HCT116 (cell line): ENCODE results near the gene MAP1LC3B2. TPM values are rescaled to one million over a fixed set of nuclear protein-coding genes. Genes with fewer than 3 reads are reported as not detected.

Source experiments
- ATAC-seq: fragments of 200-7000 bp; cut with Tn5 transposase; 2 replicates; pipeline ENCODE4 v1.9.1; 2020; ENCODE audit warnings: mild to moderate bottlenecking, moderate library complexity
- BruUV-seq: library from RNA; stranded (reverse); fragments of 400-500 nt; replicated peaks from 2 replicates; lab custom pipeline; 2021; lab: Mats Ljungman, UMichigan
- CTCF ChIA-PET: fragments of 300-600 bp; sonication (Branson Sonifier 250); formaldehyde crosslinking; loops from one replicate; lab custom pipeline; 2021; ENCODE audit warnings: antibody characterized with exemption; lab: Charles Lee
- POLR2A ChIA-PET: fragments of 300-600, 350-600 bp; sonication (Branson Sonifier 250); formaldehyde crosslinking; loops from one replicate; lab custom pipeline; 2021; ENCODE audit warnings: antibody characterized with exemption; lab: Charles Lee
- RAD21 ChIA-PET, 2 experiments: fragments of 300-600 bp; sonication (Branson Sonifier 250); formaldehyde crosslinking; loops; one replicate each; lab custom pipeline; 2023; ENCODE audit warnings: low total read pairs in 2 of 2; ENCODE audit not compliant: uncharacterized antibody in 2 of 2, unreplicated experiment in 2 of 2, low non-redundant PET in 1 of 2; lab: Charles Lee
- DNase-seq: peaks from one replicate; pipeline ENCODE4 v3.0.0-alpha.2; 2010; ENCODE audit warnings: low read depth, low spot score
- H2AFZ ChIP-seq: fragments of 200-600 bp; shearing (Covaris generic), sonication (generic); 2 replicates; pipeline ENCODE4 v1.6.1; 2017; ENCODE audit warnings: low read depth, mixed run types, mixed read lengths, antibody characterized with exemption, low read length; ENCODE audit not compliant: poor library complexity, severe bottlenecking
- H3K27ac ChIP-seq: 2 replicates; pipeline ENCODE4 v1.5.1; 2012; ENCODE audit warnings: low read depth, low read length
- H3K27me3 ChIP-seq: fragments of 200-600 bp; sonication (generic); 2 replicates; pipeline ENCODE4 v1.6.1; 2016; ENCODE audit warnings: mixed run types, low read length, mixed read lengths; ENCODE audit not compliant: insufficient read depth
- H3K36me3 ChIP-seq, 2 experiments: fragments of 200-500 bp in 1 of 2; fragments of 200-600 bp in 1 of 2; sonication (Bioruptor generic) in 1 of 2; sonication (generic) in 1 of 2; 2 replicates each; pipeline versions ENCODE4 v1.5.1 to v1.6.1; 2014 to 2016; ENCODE audit warnings: low read length in 2 of 2, inconsistent platforms in 1 of 2, mixed read lengths in 1 of 2, mixed run types in 1 of 2; ENCODE audit not compliant: insufficient read depth in 2 of 2, control insufficient read depth in 1 of 2
- H3K4me1 ChIP-seq, 2 experiments: fragments of 200-600 bp in 1 of 2; sonication (generic) in 1 of 2; 2 replicates each; pipeline versions ENCODE4 v1.5.1 to v1.6.1; 2012 to 2017; ENCODE audit warnings: low read length in 2 of 2, inconsistent platforms in 1 of 2, mild to moderate bottlenecking in 1 of 2, mixed read lengths in 1 of 2, mixed run types in 1 of 2, moderate library complexity in 1 of 2; ENCODE audit not compliant: insufficient read depth in 2 of 2, control insufficient read depth in 1 of 2
- H3K4me2 ChIP-seq: fragments of 200-600 bp; sonication (generic); 2 replicates; pipeline ENCODE4 v1.6.1; 2017; ENCODE audit warnings: mixed run types, low read length, mixed read lengths
- H3K4me3 ChIP-seq, 2 experiments: fragments of 200-600 bp in 1 of 2; sonication (generic) in 1 of 2; replicated peaks in 1 of 2; 2 replicates each; pipeline ENCODE4 v1.5.1; 2011 to 2016; ENCODE audit warnings: low read length in 2 of 2, control low read depth in 1 of 2, low read depth in 1 of 2, mild to moderate bottlenecking in 1 of 2, mixed read lengths in 1 of 2, mixed run types in 1 of 2
- H3K79me2 ChIP-seq: fragments of 200-600 bp; sonication (generic); 2 replicates; pipeline ENCODE4 v1.6.1; 2017; ENCODE audit warnings: mild to moderate bottlenecking, mixed run types, low read length, moderate library complexity, mixed read lengths; ENCODE audit not compliant: insufficient read depth
- H3K9ac ChIP-seq: fragments of 200-600 bp; sonication (generic); 2 replicates; pipeline ENCODE4 v1.6.1; 2016; ENCODE audit warnings: low read length, mixed read lengths
- H3K9me2 ChIP-seq: fragments of 200-600 bp; sonication (generic), shearing (Covaris generic); 2 replicates; pipeline ENCODE4 v1.6.1; 2017; ENCODE audit warnings: mixed run types, mild to moderate bottlenecking, moderate library complexity; ENCODE audit not compliant: insufficient read depth
- H3K9me3 ChIP-seq, 2 experiments: fragments of 200-500 bp in 1 of 2; fragments of 200-600 bp in 1 of 2; sonication (Bioruptor generic) in 1 of 2; sonication (generic) in 1 of 2; 2 replicates each; pipeline ENCODE4 v1.6.1; 2014 to 2017; ENCODE audit warnings: low read length in 2 of 2, mixed read lengths in 2 of 2, inconsistent platforms in 1 of 2, low read depth in 1 of 2, mild to moderate bottlenecking in 1 of 2, mixed run types in 1 of 2, moderate library complexity in 1 of 2; ENCODE audit not compliant: control insufficient read depth in 1 of 2, insufficient read depth in 1 of 2
- H4K20me1 ChIP-seq: fragments of 200-600 bp; sonication (generic), shearing (Covaris generic); 2 replicates; pipeline ENCODE4 v1.6.1; 2017; ENCODE audit warnings: mixed run types, mild to moderate bottlenecking, moderate library complexity; ENCODE audit not compliant: insufficient read depth
- ATF3 ChIP-seq: IDR thresholded peaks from 2 replicates; pipeline ENCODE4 v1.6.1; 2012
- CBX3 ChIP-seq: IDR thresholded peaks from 2 replicates; pipeline ENCODE4 v1.6.1; 2012; ENCODE audit warnings: low read depth
- EGR1 ChIP-seq: IDR thresholded peaks from 2 replicates; pipeline ENCODE4 v1.6.1; 2012; ENCODE audit warnings: low read depth
- EZH2phosphoT487 ChIP-seq: fragments of 200-600 bp; IDR thresholded peaks from 2 replicates; pipeline ENCODE4 v1.6.1; 2018; ENCODE audit warnings: antibody characterized with exemption, borderline replicate concordance
- FOSL1 ChIP-seq: IDR thresholded peaks from 2 replicates; pipeline ENCODE4 v1.6.1; 2012; ENCODE audit warnings: low read depth
- JUND ChIP-seq: IDR thresholded peaks from 2 replicates; pipeline ENCODE4 v1.6.1; 2012
- POLR2A ChIP-seq: IDR thresholded peaks from 2 replicates; pipeline ENCODE4 v1.7.0; 2011; ENCODE audit warnings: borderline replicate concordance; ENCODE audit not compliant: insufficient read depth, insufficient read length; ENCODE audit errors: extremely low read depth
- POLR2AphosphoS5 ChIP-seq: IDR thresholded peaks from 2 replicates; pipeline ENCODE4 v1.6.1; 2011; ENCODE audit warnings: mild to moderate bottlenecking, low read depth, low read length, moderate library complexity
- RAD21 ChIP-seq: IDR thresholded peaks from 2 replicates; pipeline ENCODE4 v1.6.1; 2012; ENCODE audit warnings: low read depth, mild to moderate bottlenecking
- SIN3A ChIP-seq: IDR thresholded peaks from 2 replicates; pipeline ENCODE4 v1.6.1; 2012; ENCODE audit warnings: low read depth
- SP1 ChIP-seq: IDR thresholded peaks from 2 replicates; pipeline ENCODE4 v1.6.1; 2012; ENCODE audit warnings: low read depth
- YY1 ChIP-seq: IDR thresholded peaks from 2 replicates; pipeline ENCODE4 v1.6.1; 2011; ENCODE audit warnings: low read length, low read depth, moderate library complexity, mild to moderate bottlenecking; ENCODE audit not compliant: insufficient replicate concordance; ENCODE audit errors: extremely low read depth
- ZFX ChIP-seq: fragments of 450-650 bp; IDR thresholded peaks from 2 replicates; pipeline ENCODE4 v1.6.1; 2017
- intact Hi-C: fragments of 100-400 bp; cut with micrococcal nuclease; formaldehyde crosslinking; loops from 2 replicates; pipeline ENCODE4 v1.10.0; 2022
- total RNA-seq: library from RNA; stranded (reverse); gene quantifications from one replicate; pipeline ENCODE4 v1.2.1, GENCODE V29; 2021; ENCODE audit not compliant: unreplicated experiment
- TF ChIP-seq, protein P1 (sequence below): IDR thresholded peaks from 2 replicates; pipeline ENCODE4 v1.6.1; 2011; ENCODE audit warnings: mild to moderate bottlenecking, low read length, moderate library complexity; ENCODE audit not compliant: insufficient replicate concordance; ENCODE audit errors: extremely low read depth
- TF ChIP-seq, protein P2 (sequence below), 3 experiments: fragments of 200-600 bp in 1 of 3; sonication (generic) in 1 of 3; IDR thresholded peaks in 2 of 3; conservative IDR thresholded peaks in 1 of 3; 2 replicates each; pipeline ENCODE4 v1.5.1; 2012 to 2017; ENCODE audit warnings: low read depth in 2 of 3, low read length in 2 of 3, antibody characterized with exemption in 1 of 3, borderline replicate concordance in 1 of 3, control low read depth in 1 of 3, mild to moderate bottlenecking in 1 of 3, mixed read lengths in 1 of 3, mixed run types in 1 of 3, moderate library complexity in 1 of 3; ENCODE audit not compliant: insufficient read depth in 1 of 3

Gene MAP1LC3B2
- total RNA-seq, 1 experiment from 2014 or later, result 4.7 TPM

DNA sequence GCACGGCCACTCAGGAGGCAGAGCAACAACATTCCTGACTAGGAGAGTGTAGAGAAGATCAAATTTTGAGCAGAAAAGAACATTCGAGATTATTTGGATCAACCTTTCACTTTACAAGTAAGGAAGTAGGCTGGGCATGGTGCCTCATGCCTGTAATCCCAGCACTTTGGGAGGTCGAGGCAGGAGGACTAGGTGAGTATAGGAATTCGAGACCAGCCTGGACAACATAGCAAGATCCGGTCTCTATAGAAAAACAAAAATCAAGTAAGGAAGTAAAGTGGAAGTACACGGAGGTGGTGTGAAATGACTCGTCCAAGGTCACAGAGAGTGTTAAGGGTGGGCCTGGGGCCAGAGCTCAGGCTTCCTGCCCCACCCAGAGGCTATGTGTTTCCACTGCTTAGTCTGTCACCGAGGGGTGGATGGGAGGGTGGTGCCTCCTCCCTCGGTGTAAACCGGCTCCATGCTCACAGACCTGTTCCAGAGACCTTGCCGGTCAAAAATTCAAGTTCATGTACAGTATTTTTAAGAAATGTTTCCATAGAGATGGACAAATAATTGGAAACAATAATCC lies 51.9 kb downstream of the MAP1LC3B2 start:
- Histone ChIP-seq H3K4me3 (no peak overlapping the region), H3K27ac (no peak overlapping the region), H3K36me3 (no peaks in the 10 kb centered on the region), H3K27me3 (no peaks in the 10 kb centered on the region), H3K79me2 (no peaks in the 10 kb centered on the region), H3K9me2 (no peaks in the 10 kb centered on the region), H4K20me1 (no peaks in the 10 kb centered on the region), H2AFZ (peak overlapping the region; percentile 74), H3K4me2 (peak overlapping the region; percentile 58), H3K9ac (peak overlapping the region; percentile 26), H3K9me3 (no peaks in the 10 kb centered on the region), H3K4me1 (peaks cover 13 to 31% of the 10 kb centered on the region in 2 experiments)
- ChIA-PET CTCF (no interaction called here), RAD21 (no interaction called here), POLR2A (no interaction called here)
- BruUV-seq, result no TSS peak
- intact Hi-C loops, result no loop called here
- ATAC-seq (peak; percentile 42; the same call in 1 of the 2 replicates), DNase-seq (no peak)
- no peak for TF ChIP-seq EZH2phosphoT487
- TF ChIP-seq ATF3, result no peak
- 0 out of 2 replicates have a peak, but pooled peaks have one; percentile 6 for TF ChIP-seq SP1

DNA sequence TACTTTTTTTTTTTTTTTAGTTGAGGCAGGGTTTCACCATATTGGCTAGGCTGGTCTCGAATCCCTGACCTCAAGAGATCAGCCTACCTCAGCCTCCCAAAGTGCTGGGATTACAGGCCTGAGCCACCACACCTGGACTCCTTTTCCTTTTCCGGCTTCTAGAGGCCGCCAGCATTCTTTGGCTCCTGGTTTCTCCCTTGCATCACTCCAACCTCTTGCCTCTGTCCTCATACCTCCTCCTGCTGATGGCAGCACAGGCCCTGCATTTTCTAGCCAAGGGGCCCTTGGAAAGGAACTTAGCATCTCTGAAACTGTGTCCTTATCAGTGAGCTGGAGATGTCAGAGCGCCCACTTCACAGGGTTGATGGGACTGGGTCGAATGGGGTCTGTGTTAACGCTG lies 53.3 kb downstream of the MAP1LC3B2 start:
- H2AFZ ChIP-seq, result no peak overlapping the region
- no peaks in the 10 kb centered on the region for H3K79me2 ChIP-seq
- RAD21 ChIA-PET, result no interaction called here
- H3K27me3 ChIP-seq, result no peaks in the 10 kb centered on the region
- POLR2A ChIA-PET, result no interaction called here
- H3K9me2 ChIP-seq, result no peaks in the 10 kb centered on the region
- intact Hi-C loops, result no loop called here
- H3K27ac ChIP-seq, result no peak overlapping the region
- H3K4me2 ChIP-seq, result no peak overlapping the region
- no peak overlapping the region for H3K4me3 ChIP-seq
- no peaks in the 10 kb centered on the region for H3K9me3 ChIP-seq
- DNase-seq, result no peak
- peaks cover 8 to 25% of the 10 kb centered on the region in 2 experiments for H3K4me1 ChIP-seq
- ATAC-seq, result no peak
- no peaks in the 10 kb centered on the region for H4K20me1 ChIP-seq
- H3K9ac ChIP-seq, result no peak overlapping the region
- H3K36me3 ChIP-seq, result no peaks in the 10 kb centered on the region
- BruUV-seq, result no TSS peak
- CTCF ChIA-PET, result no interaction called here
- TF ChIP-seq CBX3 (no peak), POLR2AphosphoS5 (no peak), FOSL1 (no peak), ZFX (no peak), RAD21 (no peak), SIN3A (no peak), YY1 (no peak), EGR1 (no peak), JUND (no peak), POLR2A (no peak), ATF3 (no peak)
- TF ChIP-seq, protein P1, sequence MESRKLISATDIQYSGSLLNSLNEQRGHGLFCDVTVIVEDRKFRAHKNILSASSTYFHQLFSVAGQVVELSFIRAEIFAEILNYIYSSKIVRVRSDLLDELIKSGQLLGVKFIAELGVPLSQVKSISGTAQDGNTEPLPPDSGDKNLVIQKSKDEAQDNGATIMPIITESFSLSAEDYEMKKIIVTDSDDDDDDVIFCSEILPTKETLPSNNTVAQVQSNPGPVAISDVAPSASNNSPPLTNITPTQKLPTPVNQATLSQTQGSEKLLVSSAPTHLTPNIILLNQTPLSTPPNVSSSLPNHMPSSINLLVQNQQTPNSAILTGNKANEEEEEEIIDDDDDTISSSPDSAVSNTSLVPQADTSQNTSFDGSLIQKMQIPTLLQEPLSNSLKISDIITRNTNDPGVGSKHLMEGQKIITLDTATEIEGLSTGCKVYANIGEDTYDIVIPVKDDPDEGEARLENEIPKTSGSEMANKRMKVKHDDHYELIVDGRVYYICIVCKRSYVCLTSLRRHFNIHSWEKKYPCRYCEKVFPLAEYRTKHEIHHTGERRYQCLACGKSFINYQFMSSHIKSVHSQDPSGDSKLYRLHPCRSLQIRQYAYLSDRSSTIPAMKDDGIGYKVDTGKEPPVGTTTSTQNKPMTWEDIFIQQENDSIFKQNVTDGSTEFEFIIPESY, result no peak
- TF ChIP-seq, protein P2, sequence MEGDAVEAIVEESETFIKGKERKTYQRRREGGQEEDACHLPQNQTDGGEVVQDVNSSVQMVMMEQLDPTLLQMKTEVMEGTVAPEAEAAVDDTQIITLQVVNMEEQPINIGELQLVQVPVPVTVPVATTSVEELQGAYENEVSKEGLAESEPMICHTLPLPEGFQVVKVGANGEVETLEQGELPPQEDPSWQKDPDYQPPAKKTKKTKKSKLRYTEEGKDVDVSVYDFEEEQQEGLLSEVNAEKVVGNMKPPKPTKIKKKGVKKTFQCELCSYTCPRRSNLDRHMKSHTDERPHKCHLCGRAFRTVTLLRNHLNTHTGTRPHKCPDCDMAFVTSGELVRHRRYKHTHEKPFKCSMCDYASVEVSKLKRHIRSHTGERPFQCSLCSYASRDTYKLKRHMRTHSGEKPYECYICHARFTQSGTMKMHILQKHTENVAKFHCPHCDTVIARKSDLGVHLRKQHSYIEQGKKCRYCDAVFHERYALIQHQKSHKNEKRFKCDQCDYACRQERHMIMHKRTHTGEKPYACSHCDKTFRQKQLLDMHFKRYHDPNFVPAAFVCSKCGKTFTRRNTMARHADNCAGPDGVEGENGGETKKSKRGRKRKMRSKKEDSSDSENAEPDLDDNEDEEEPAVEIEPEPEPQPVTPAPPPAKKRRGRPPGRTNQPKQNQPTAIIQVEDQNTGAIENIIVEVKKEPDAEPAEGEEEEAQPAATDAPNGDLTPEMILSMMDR (IDR thresholded peaks at IDR 0.05 in 2 of 3, conservative IDR thresholded peaks at IDR 0.05 in 1 of 3; ENCODE audit: borderline replicate concordance in 1 of 3, insufficient read depth in 1 of 3, low read depth in 2 of 3, low read length in 2 of 3), result no peak
